HCT116 (cell line): ENCODE measurements around the gene ACADS. TPM values are rescaled to one million over a fixed set of nuclear protein-coding genes. Genes with fewer than 3 reads are reported as not detected.

Experiments used
- ATAC-seq: fragments of 200-7000 bp; cut with Tn5 transposase; 2 replicates; pipeline ENCODE4 v1.9.1; 2020; ENCODE audit warnings: mild to moderate bottlenecking, moderate library complexity
- BruUV-seq: library from RNA; stranded (reverse); fragments of 400-500 nt; replicated peaks from 2 replicates; lab custom pipeline; 2021; lab: Mats Ljungman, UMichigan
- CTCF ChIA-PET: fragments of 300-600 bp; sonication (Branson Sonifier 250); formaldehyde crosslinking; loops from one replicate; lab custom pipeline; 2021; ENCODE audit warnings: antibody characterized with exemption; lab: Charles Lee
- POLR2A ChIA-PET: fragments of 300-600, 350-600 bp; sonication (Branson Sonifier 250); formaldehyde crosslinking; loops from one replicate; lab custom pipeline; 2021; ENCODE audit warnings: antibody characterized with exemption; lab: Charles Lee
- RAD21 ChIA-PET, 2 experiments: fragments of 300-600 bp; sonication (Branson Sonifier 250); formaldehyde crosslinking; loops; one replicate each; lab custom pipeline; 2023; ENCODE audit warnings: low total read pairs in 2 of 2; ENCODE audit not compliant: uncharacterized antibody in 2 of 2, unreplicated experiment in 2 of 2, low non-redundant PET in 1 of 2; lab: Charles Lee
- DNase-seq: peaks from one replicate; pipeline ENCODE4 v3.0.0-alpha.2; 2010; ENCODE audit warnings: low read depth, low spot score
- H2AFZ ChIP-seq: fragments of 200-600 bp; shearing (Covaris generic), sonication (generic); 2 replicates; pipeline ENCODE4 v1.6.1; 2017; ENCODE audit warnings: low read depth, mixed run types, mixed read lengths, antibody characterized with exemption, low read length; ENCODE audit not compliant: poor library complexity, severe bottlenecking
- H3K27ac ChIP-seq: 2 replicates; pipeline ENCODE4 v1.5.1; 2012; ENCODE audit warnings: low read depth, low read length
- H3K27me3 ChIP-seq: fragments of 200-600 bp; sonication (generic); 2 replicates; pipeline ENCODE4 v1.6.1; 2016; ENCODE audit warnings: mixed run types, low read length, mixed read lengths; ENCODE audit not compliant: insufficient read depth
- H3K36me3 ChIP-seq, 2 experiments: fragments of 200-500 bp in 1 of 2; fragments of 200-600 bp in 1 of 2; sonication (Bioruptor generic) in 1 of 2; sonication (generic) in 1 of 2; 2 replicates each; pipeline versions ENCODE4 v1.5.1 to v1.6.1; 2014 to 2016; ENCODE audit warnings: low read length in 2 of 2, inconsistent platforms in 1 of 2, mixed read lengths in 1 of 2, mixed run types in 1 of 2; ENCODE audit not compliant: insufficient read depth in 2 of 2, control insufficient read depth in 1 of 2
- H3K4me1 ChIP-seq, 2 experiments: fragments of 200-600 bp in 1 of 2; sonication (generic) in 1 of 2; 2 replicates each; pipeline versions ENCODE4 v1.5.1 to v1.6.1; 2012 to 2017; ENCODE audit warnings: low read length in 2 of 2, inconsistent platforms in 1 of 2, mild to moderate bottlenecking in 1 of 2, mixed read lengths in 1 of 2, mixed run types in 1 of 2, moderate library complexity in 1 of 2; ENCODE audit not compliant: insufficient read depth in 2 of 2, control insufficient read depth in 1 of 2
- H3K4me2 ChIP-seq: fragments of 200-600 bp; sonication (generic); 2 replicates; pipeline ENCODE4 v1.6.1; 2017; ENCODE audit warnings: mixed run types, low read length, mixed read lengths
- H3K4me3 ChIP-seq, 2 experiments: fragments of 200-600 bp in 1 of 2; sonication (generic) in 1 of 2; replicated peaks in 1 of 2; 2 replicates each; pipeline ENCODE4 v1.5.1; 2011 to 2016; ENCODE audit warnings: low read length in 2 of 2, control low read depth in 1 of 2, low read depth in 1 of 2, mild to moderate bottlenecking in 1 of 2, mixed read lengths in 1 of 2, mixed run types in 1 of 2
- H3K79me2 ChIP-seq: fragments of 200-600 bp; sonication (generic); 2 replicates; pipeline ENCODE4 v1.6.1; 2017; ENCODE audit warnings: mild to moderate bottlenecking, mixed run types, low read length, moderate library complexity, mixed read lengths; ENCODE audit not compliant: insufficient read depth
- H3K9ac ChIP-seq: fragments of 200-600 bp; sonication (generic); 2 replicates; pipeline ENCODE4 v1.6.1; 2016; ENCODE audit warnings: low read length, mixed read lengths
- H3K9me2 ChIP-seq: fragments of 200-600 bp; sonication (generic), shearing (Covaris generic); 2 replicates; pipeline ENCODE4 v1.6.1; 2017; ENCODE audit warnings: mixed run types, mild to moderate bottlenecking, moderate library complexity; ENCODE audit not compliant: insufficient read depth
- H3K9me3 ChIP-seq, 2 experiments: fragments of 200-500 bp in 1 of 2; fragments of 200-600 bp in 1 of 2; sonication (Bioruptor generic) in 1 of 2; sonication (generic) in 1 of 2; 2 replicates each; pipeline ENCODE4 v1.6.1; 2014 to 2017; ENCODE audit warnings: low read length in 2 of 2, mixed read lengths in 2 of 2, inconsistent platforms in 1 of 2, low read depth in 1 of 2, mild to moderate bottlenecking in 1 of 2, mixed run types in 1 of 2, moderate library complexity in 1 of 2; ENCODE audit not compliant: control insufficient read depth in 1 of 2, insufficient read depth in 1 of 2
- H4K20me1 ChIP-seq: fragments of 200-600 bp; sonication (generic), shearing (Covaris generic); 2 replicates; pipeline ENCODE4 v1.6.1; 2017; ENCODE audit warnings: mixed run types, mild to moderate bottlenecking, moderate library complexity; ENCODE audit not compliant: insufficient read depth
- ELF1 ChIP-seq: IDR thresholded peaks from 2 replicates; pipeline ENCODE4 v1.6.1; 2012; ENCODE audit warnings: low read depth, borderline replicate concordance
- POLR2A ChIP-seq: IDR thresholded peaks from 2 replicates; pipeline ENCODE4 v1.7.0; 2011; ENCODE audit warnings: borderline replicate concordance; ENCODE audit not compliant: insufficient read depth, insufficient read length; ENCODE audit errors: extremely low read depth
- RAD21 ChIP-seq: IDR thresholded peaks from 2 replicates; pipeline ENCODE4 v1.6.1; 2012; ENCODE audit warnings: low read depth, mild to moderate bottlenecking
- SIN3A ChIP-seq: IDR thresholded peaks from 2 replicates; pipeline ENCODE4 v1.6.1; 2012; ENCODE audit warnings: low read depth
- SP1 ChIP-seq: IDR thresholded peaks from 2 replicates; pipeline ENCODE4 v1.6.1; 2012; ENCODE audit warnings: low read depth
- YY1 ChIP-seq: IDR thresholded peaks from 2 replicates; pipeline ENCODE4 v1.6.1; 2011; ENCODE audit warnings: low read length, low read depth, moderate library complexity, mild to moderate bottlenecking; ENCODE audit not compliant: insufficient replicate concordance; ENCODE audit errors: extremely low read depth
- ZFX ChIP-seq: fragments of 450-650 bp; IDR thresholded peaks from 2 replicates; pipeline ENCODE4 v1.6.1; 2017
- intact Hi-C: fragments of 100-400 bp; cut with micrococcal nuclease; formaldehyde crosslinking; loops from 2 replicates; pipeline ENCODE4 v1.10.0; 2022
- total RNA-seq: library from RNA; stranded (reverse); gene quantifications from one replicate; pipeline ENCODE4 v1.2.1, GENCODE V29; 2021; ENCODE audit not compliant: unreplicated experiment
- TF ChIP-seq, protein P1 (sequence below), 3 experiments: fragments of 200-600 bp in 1 of 3; sonication (generic) in 1 of 3; IDR thresholded peaks in 2 of 3; conservative IDR thresholded peaks in 1 of 3; 2 replicates each; pipeline ENCODE4 v1.5.1; 2012 to 2017; ENCODE audit warnings: low read depth in 2 of 3, low read length in 2 of 3, antibody characterized with exemption in 1 of 3, borderline replicate concordance in 1 of 3, control low read depth in 1 of 3, mild to moderate bottlenecking in 1 of 3, mixed read lengths in 1 of 3, mixed run types in 1 of 3, moderate library complexity in 1 of 3; ENCODE audit not compliant: insufficient read depth in 1 of 3
- TF ChIP-seq, protein P2 (sequence below): IDR thresholded peaks from 2 replicates; pipeline ENCODE4 v1.6.1; 2012
- TF ChIP-seq, protein P3 (sequence below): IDR thresholded peaks from 2 replicates; pipeline ENCODE4 v1.6.1; 2012; ENCODE audit warnings: low read depth

ACADS gene
- total RNA-seq, 1 experiment from 2014 or later = 21.4 TPM

DNA sequence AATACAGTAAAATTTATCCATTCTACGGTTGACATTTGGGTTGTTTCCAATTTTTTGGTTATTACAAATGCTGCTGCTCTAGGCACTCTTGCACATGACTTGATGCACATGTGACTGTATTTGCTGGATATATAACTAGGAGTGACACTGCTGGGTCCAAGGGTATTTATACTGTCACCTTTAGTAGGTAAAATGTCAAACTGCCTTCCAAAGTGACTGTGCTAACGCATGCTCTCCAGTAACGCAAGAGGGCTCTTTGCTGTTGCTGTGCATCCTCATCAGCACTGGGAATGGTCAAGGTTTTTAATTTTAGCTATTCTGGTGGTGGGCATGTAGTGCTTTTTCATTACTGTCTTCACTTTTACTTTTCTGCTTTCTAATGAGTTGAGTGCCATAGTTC is 62.3 kb downstream of the ACADS start:
- ATAC-seq = no peak
- TF ChIP-seq YY1 (no peak), ZFX (no peak), ELF1 (no peak), SP1 (no peak), SIN3A (no peak), RAD21 (no peak), POLR2A (no peak)
- TF ChIP-seq, protein P1, sequence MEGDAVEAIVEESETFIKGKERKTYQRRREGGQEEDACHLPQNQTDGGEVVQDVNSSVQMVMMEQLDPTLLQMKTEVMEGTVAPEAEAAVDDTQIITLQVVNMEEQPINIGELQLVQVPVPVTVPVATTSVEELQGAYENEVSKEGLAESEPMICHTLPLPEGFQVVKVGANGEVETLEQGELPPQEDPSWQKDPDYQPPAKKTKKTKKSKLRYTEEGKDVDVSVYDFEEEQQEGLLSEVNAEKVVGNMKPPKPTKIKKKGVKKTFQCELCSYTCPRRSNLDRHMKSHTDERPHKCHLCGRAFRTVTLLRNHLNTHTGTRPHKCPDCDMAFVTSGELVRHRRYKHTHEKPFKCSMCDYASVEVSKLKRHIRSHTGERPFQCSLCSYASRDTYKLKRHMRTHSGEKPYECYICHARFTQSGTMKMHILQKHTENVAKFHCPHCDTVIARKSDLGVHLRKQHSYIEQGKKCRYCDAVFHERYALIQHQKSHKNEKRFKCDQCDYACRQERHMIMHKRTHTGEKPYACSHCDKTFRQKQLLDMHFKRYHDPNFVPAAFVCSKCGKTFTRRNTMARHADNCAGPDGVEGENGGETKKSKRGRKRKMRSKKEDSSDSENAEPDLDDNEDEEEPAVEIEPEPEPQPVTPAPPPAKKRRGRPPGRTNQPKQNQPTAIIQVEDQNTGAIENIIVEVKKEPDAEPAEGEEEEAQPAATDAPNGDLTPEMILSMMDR (IDR thresholded peaks at IDR 0.05 in 2 of 3, conservative IDR thresholded peaks at IDR 0.05 in 1 of 3; ENCODE audit: borderline replicate concordance in 1 of 3, insufficient read depth in 1 of 3, low read depth in 2 of 3, low read length in 2 of 3) = no peak
- TF ChIP-seq, protein P2, sequence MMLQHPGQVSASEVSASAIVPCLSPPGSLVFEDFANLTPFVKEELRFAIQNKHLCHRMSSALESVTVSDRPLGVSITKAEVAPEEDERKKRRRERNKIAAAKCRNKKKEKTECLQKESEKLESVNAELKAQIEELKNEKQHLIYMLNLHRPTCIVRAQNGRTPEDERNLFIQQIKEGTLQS = no peak
- TF ChIP-seq, protein P3, sequence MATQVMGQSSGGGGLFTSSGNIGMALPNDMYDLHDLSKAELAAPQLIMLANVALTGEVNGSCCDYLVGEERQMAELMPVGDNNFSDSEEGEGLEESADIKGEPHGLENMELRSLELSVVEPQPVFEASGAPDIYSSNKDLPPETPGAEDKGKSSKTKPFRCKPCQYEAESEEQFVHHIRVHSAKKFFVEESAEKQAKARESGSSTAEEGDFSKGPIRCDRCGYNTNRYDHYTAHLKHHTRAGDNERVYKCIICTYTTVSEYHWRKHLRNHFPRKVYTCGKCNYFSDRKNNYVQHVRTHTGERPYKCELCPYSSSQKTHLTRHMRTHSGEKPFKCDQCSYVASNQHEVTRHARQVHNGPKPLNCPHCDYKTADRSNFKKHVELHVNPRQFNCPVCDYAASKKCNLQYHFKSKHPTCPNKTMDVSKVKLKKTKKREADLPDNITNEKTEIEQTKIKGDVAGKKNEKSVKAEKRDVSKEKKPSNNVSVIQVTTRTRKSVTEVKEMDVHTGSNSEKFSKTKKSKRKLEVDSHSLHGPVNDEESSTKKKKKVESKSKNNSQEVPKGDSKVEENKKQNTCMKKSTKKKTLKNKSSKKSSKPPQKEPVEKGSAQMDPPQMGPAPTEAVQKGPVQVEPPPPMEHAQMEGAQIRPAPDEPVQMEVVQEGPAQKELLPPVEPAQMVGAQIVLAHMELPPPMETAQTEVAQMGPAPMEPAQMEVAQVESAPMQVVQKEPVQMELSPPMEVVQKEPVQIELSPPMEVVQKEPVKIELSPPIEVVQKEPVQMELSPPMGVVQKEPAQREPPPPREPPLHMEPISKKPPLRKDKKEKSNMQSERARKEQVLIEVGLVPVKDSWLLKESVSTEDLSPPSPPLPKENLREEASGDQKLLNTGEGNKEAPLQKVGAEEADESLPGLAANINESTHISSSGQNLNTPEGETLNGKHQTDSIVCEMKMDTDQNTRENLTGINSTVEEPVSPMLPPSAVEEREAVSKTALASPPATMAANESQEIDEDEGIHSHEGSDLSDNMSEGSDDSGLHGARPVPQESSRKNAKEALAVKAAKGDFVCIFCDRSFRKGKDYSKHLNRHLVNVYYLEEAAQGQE = no peak
- no peaks in the 10 kb centered on the region for H3K36me3 ChIP-seq
- H3K27me3 ChIP-seq = no peaks in the 10 kb centered on the region
- ChIA-PET POLR2A (no interaction called here), CTCF (no interaction called here), RAD21 (no interaction called here)
- H3K9me3 ChIP-seq = no peaks in the 10 kb centered on the region
- DNase-seq = no peak
- 0 out of 2 replicates have a peak, but pooled peaks cover 4% of the 10 kb centered on the region for H3K79me2 ChIP-seq
- no peak overlapping the region for H3K4me3 ChIP-seq
- intact Hi-C loops = no loop called here
- H3K27ac ChIP-seq = no peak overlapping the region
- BruUV-seq = no TSS peak
- H3K9me2 ChIP-seq = no peaks in the 10 kb centered on the region
- no peak overlapping the region for H3K9ac ChIP-seq
- no peak overlapping the region for H3K4me2 ChIP-seq
- H3K4me1 ChIP-seq = peaks cover 10 to 12% of the 10 kb centered on the region in 2 experiments
- H2AFZ ChIP-seq = no peak overlapping the region
- no peaks in the 10 kb centered on the region for H4K20me1 ChIP-seq

Other genes with a start within 250 kb of the ACADS start
- gene DYNLL1, start 229.7 kb upstream of the ACADS start, total RNA-seq = 243 TPM
- 34.1 TPM for gene COQ5, start 196.7 kb upstream of the ACADS start, total RNA-seq
- gene RNF10, start 191.5 kb upstream of the ACADS start, total RNA-seq = 141 TPM
- gene POP5, start 144.4 kb upstream of the ACADS start, total RNA-seq = 66.9 TPM
- gene CABP1, start 85.2 kb upstream of the ACADS start, total RNA-seq = 0.84 TPM
- gene MLEC, start 38.7 kb upstream of the ACADS start, total RNA-seq = 152 TPM
- gene UNC119B, start 15.4 kb upstream of the ACADS start, total RNA-seq = 33.8 TPM
- 39.7 TPM for gene SPPL3, start 178.5 kb downstream of the ACADS start, total RNA-seq